Astrocyte (in vitro differentiated cells and primary cell): Measurements from ENCODE around the gene FOXA1. TPM values are rescaled to one million over a fixed set of nuclear protein-coding genes. Genes with fewer than 3 reads are reported as not detected.

Experiments
- DNase-seq: peaks from one replicate; pipeline ENCODE4 v3.0.0-alpha.2; 2010; ENCODE audit warnings: low read depth
- FAIRE-seq: peaks from 2 replicates; lab custom pipeline; 2011; peaks lifted over from hg19 to GRCh38; lab: Jason Lieb, UNC
- H2AFZ ChIP-seq: 2 replicates; pipeline ENCODE4 v1.6.0; 2012; ENCODE audit warnings: low read depth, low read length, inconsistent platforms
- H3K27ac ChIP-seq: 2 replicates; pipeline ENCODE4 v1.5.1; 2011; ENCODE audit warnings: low read depth, low read length, inconsistent platforms
- H3K27me3 ChIP-seq: 2 replicates; pipeline ENCODE4 v1.6.0; 2011; ENCODE audit warnings: low read length, inconsistent platforms; ENCODE audit not compliant: insufficient read depth
- H3K36me3 ChIP-seq: 2 replicates; pipeline ENCODE4 v1.5.1; 2011; ENCODE audit warnings: low read length, inconsistent platforms; ENCODE audit not compliant: insufficient read depth
- H3K4me1 ChIP-seq: 2 replicates; pipeline ENCODE4 v1.5.1; 2011; ENCODE audit warnings: low read length, inconsistent platforms; ENCODE audit not compliant: insufficient read depth
- H3K4me2 ChIP-seq: 2 replicates; pipeline ENCODE4 v1.6.0; 2012; ENCODE audit warnings: low read length, inconsistent platforms
- H3K4me3 ChIP-seq: 2 replicates; pipeline ENCODE4 v1.5.1; 2011; ENCODE audit warnings: low read depth, mild to moderate bottlenecking, low read length, inconsistent platforms; ENCODE audit not compliant: insufficient read depth
- H3K79me2 ChIP-seq: 2 replicates; pipeline ENCODE4 v1.6.0; 2012; ENCODE audit warnings: mild to moderate bottlenecking, low read length, inconsistent platforms; ENCODE audit not compliant: insufficient read depth
- H3K9ac ChIP-seq: 2 replicates; pipeline ENCODE4 v1.6.0; 2012; ENCODE audit warnings: mild to moderate bottlenecking, low read length, inconsistent platforms
- H3K9me3 ChIP-seq: 2 replicates; pipeline ENCODE4 v1.5.1; 2012; ENCODE audit warnings: low read depth, mild to moderate bottlenecking, low read length, inconsistent platforms; ENCODE audit not compliant: insufficient read depth
- H4K20me1 ChIP-seq: 2 replicates; pipeline ENCODE4 v1.6.0; 2012; ENCODE audit warnings: low read length, inconsistent platforms; ENCODE audit not compliant: insufficient read depth
- H3K27ac Mint-ChIP-seq: one replicate; pipeline ENCODE4 v1.8.0; 2021; ENCODE audit warnings: mild to moderate bottlenecking, mixed read lengths; ENCODE audit not compliant: unreplicated experiment
- H3K27me3 Mint-ChIP-seq: one replicate; pipeline ENCODE4 v1.8.0; 2021; ENCODE audit warnings: low read depth, mixed read lengths; ENCODE audit not compliant: unreplicated experiment
- H3K36me3 Mint-ChIP-seq: one replicate; pipeline ENCODE4 v1.8.0; 2021; ENCODE audit warnings: low read depth, mixed read lengths; ENCODE audit not compliant: unreplicated experiment
- H3K4me1 Mint-ChIP-seq: one replicate; pipeline ENCODE4 v1.8.0; 2021; ENCODE audit warnings: low read depth, mixed read lengths; ENCODE audit not compliant: unreplicated experiment
- H3K4me3 Mint-ChIP-seq: one replicate; pipeline ENCODE4 v1.8.0; 2021; ENCODE audit warnings: mild to moderate bottlenecking, moderate library complexity, mixed read lengths; ENCODE audit not compliant: unreplicated experiment
- H3K9me3 Mint-ChIP-seq: one replicate; pipeline ENCODE4 v1.8.0; 2021; ENCODE audit warnings: mild to moderate bottlenecking, mixed read lengths; ENCODE audit not compliant: unreplicated experiment
- CTCF ChIP-seq: IDR thresholded peaks from 2 replicates; pipeline ENCODE4 v1.5.1; 2011; ENCODE audit warnings: low read depth, mild to moderate bottlenecking, inconsistent platforms, low read length, moderate library complexity; ENCODE audit not compliant: insufficient read depth
- EZH2 ChIP-seq: IDR thresholded peaks from 2 replicates; pipeline ENCODE4 v1.6.1; 2012; ENCODE audit warnings: mild to moderate bottlenecking, low read length, inconsistent platforms; ENCODE audit not compliant: insufficient read depth
- total RNA-seq: library from RNA; stranded (reverse); gene quantifications from 2 replicates; pipeline ENCODE4 v1.2.1, GENCODE V29; 2021

The FOXA1 gene
- total RNA-seq, 1 donor from 2014 or later = 0.11 TPM

GRCh38 chr14:37551119-37551518 lies 43.9 kb downstream of the FOXA1 start:
- Histone ChIP-seq H3K4me1 (no peaks in the 10 kb centered on the region), H3K27ac (no peak overlapping the region), H3K9me3 (no peaks in the 10 kb centered on the region), H3K27me3 (no peaks in the 10 kb centered on the region), H3K79me2 (no peaks in the 10 kb centered on the region), H3K4me2 (no peak overlapping the region), H3K9ac (no peak overlapping the region), H2AFZ (no peak overlapping the region), H3K36me3 (no peaks in the 10 kb centered on the region), H3K4me3 (no peak overlapping the region), H4K20me1 (no peaks in the 10 kb centered on the region)
- Mint-ChIP-seq H3K27ac (no peak overlapping the region), H3K27me3 (no peaks in the 10 kb centered on the region), H3K9me3 (peaks cover 6% of the 10 kb centered on the region), H3K36me3 (no peaks in the 10 kb centered on the region), H3K4me1 (peaks cover 4% of the 10 kb centered on the region), H3K4me3 (no peak overlapping the region)
- FAIRE-seq (no peak), DNase-seq (no peak)
- no peak for TF ChIP-seq CTCF
- TF ChIP-seq EZH2 = no peak

- H3K4me1 Mint-ChIP-seq = peaks cover 4% of the 10 kb centered on the region
- no peak for TF ChIP-seq CTCF
- TF ChIP-seq EZH2 = no peak
- DNase-seq (peak; percentile 79), FAIRE-seq (no peak)
- H3K27me3 ChIP-seq = no peaks in the 10 kb centered on the region
- peaks cover 6% of the 10 kb centered on the region for H3K9me3 Mint-ChIP-seq
- H3K36me3 Mint-ChIP-seq = no peaks in the 10 kb centered on the region
- no peak overlapping the region for H2AFZ ChIP-seq
- H3K79me2 ChIP-seq = no peaks in the 10 kb centered on the region
- H3K4me1 ChIP-seq = no peaks in the 10 kb centered on the region
- no peaks in the 10 kb centered on the region for H4K20me1 ChIP-seq
- H3K36me3 ChIP-seq = no peaks in the 10 kb centered on the region
- H3K4me3 Mint-ChIP-seq = no peak overlapping the region
- H3K4me3 ChIP-seq = no peak overlapping the region
- no peak overlapping the region for H3K27ac Mint-ChIP-seq
- no peak overlapping the region for H3K4me2 ChIP-seq
- no peak overlapping the region for H3K9ac ChIP-seq
- no peaks in the 10 kb centered on the region for H3K27me3 Mint-ChIP-seq
- no peak overlapping the region for H3K27ac ChIP-seq
- no peaks in the 10 kb centered on the region for H3K9me3 ChIP-seq
Observed at GRCh38 chr14:37550511-37550910, 44.5 kb downstream of the FOXA1 start.

GRCh38 chr14:37546621-37547447 lies 48.2 kb downstream of the FOXA1 start:
- Mint-ChIP-seq H3K4me3 (no peak overlapping the region), H3K4me1 (peaks cover 4% of the 10 kb centered on the region), H3K27ac (no peak overlapping the region), H3K27me3 (no peaks in the 10 kb centered on the region), H3K9me3 (no peaks in the 10 kb centered on the region), H3K36me3 (no peaks in the 10 kb centered on the region)
- Histone ChIP-seq H2AFZ (no peak overlapping the region), H3K4me1 (no peaks in the 10 kb centered on the region), H3K4me2 (no peak overlapping the region), H3K79me2 (no peaks in the 10 kb centered on the region), H3K9ac (no peak overlapping the region), H4K20me1 (no peaks in the 10 kb centered on the region), H3K36me3 (no peaks in the 10 kb centered on the region), H3K27ac (no peak overlapping the region), H3K27me3 (no peaks in the 10 kb centered on the region), H3K9me3 (no peaks in the 10 kb centered on the region), H3K4me3 (no peak overlapping the region)
- TF ChIP-seq EZH2 (no peak), CTCF (no peak)
- DNase-seq (no peak), FAIRE-seq (no peak)
